Parathyroid adenoma (tissue), 2 donors: ENCODE data around the gene PRELP.

ENCODE experiments used
- H2AFZ ChIP-seq: fragments of 300-600 bp; sonication (generic); one replicate; pipeline ENCODE4 v1.7.0; 2017; ENCODE audit warnings: antibody characterized with exemption, mild to moderate bottlenecking
- H3K27ac ChIP-seq: fragments of 300-600 bp; sonication (generic); one replicate; pipeline ENCODE4 v1.7.0; 2017
- H3K27me3 ChIP-seq: fragments of 300-600 bp; sonication (generic); one replicate; pipeline ENCODE4 v1.7.0; 2017; ENCODE audit warnings: low read length; ENCODE audit not compliant: control insufficient read depth, insufficient read depth
- H3K36me3 ChIP-seq: fragments of 300-600 bp; sonication (generic); one replicate; pipeline ENCODE4 v1.7.0; 2017; ENCODE audit warnings: low read length; ENCODE audit not compliant: control insufficient read depth, insufficient read depth
- H3K4me1 ChIP-seq: fragments of 300-600 bp; sonication (generic); one replicate; pipeline ENCODE4 v1.7.0; 2017; ENCODE audit warnings: control low read depth
- H3K4me2 ChIP-seq: fragments of 300-600 bp; sonication (generic); one replicate; pipeline ENCODE4 v1.7.0; 2017; ENCODE audit warnings: low read length
- H3K4me3 ChIP-seq: fragments of 300-600 bp; sonication (generic); one replicate; pipeline ENCODE4 v1.7.0; 2017; ENCODE audit warnings: low read depth, low read length
- H3K79me2 ChIP-seq: fragments of 300-600 bp; sonication (generic); one replicate; pipeline ENCODE4 v1.7.0; 2017; ENCODE audit warnings: control low read depth
- H3K9ac ChIP-seq: fragments of 300-600 bp; sonication (generic); one replicate; pipeline ENCODE4 v1.7.0; 2017; ENCODE audit warnings: mild to moderate bottlenecking
- H3K9me3 ChIP-seq: fragments of 300-600 bp; sonication (generic); one replicate; pipeline ENCODE4 v1.7.0; 2017; ENCODE audit warnings: low read length; ENCODE audit not compliant: control insufficient read depth
- TF ChIP-seq, protein P1 (sequence below): fragments of 300-600 bp; sonication (generic); IDR thresholded peaks from one replicate; pipeline ENCODE4 v1.7.0; 2017; ENCODE audit warnings: antibody characterized with exemption, mild to moderate bottlenecking
- donor health status: primary hyperparathyroidism.

The PRELP gene

GRCh38 chr1:203508463-203509073, 33.0 kb downstream of the PRELP start:
- no peak overlapping the region for H3K27ac ChIP-seq
- H3K4me2 ChIP-seq, result no peak overlapping the region
- no peak overlapping the region for H2AFZ ChIP-seq
- no peak overlapping the region for H3K9ac ChIP-seq
- no peaks in the 10 kb centered on the region for H3K79me2 ChIP-seq
- H3K4me3 ChIP-seq, result no peak overlapping the region
- H3K9me3 ChIP-seq, result no peaks in the 10 kb centered on the region
- H3K4me1 ChIP-seq, result no peaks in the 10 kb centered on the region
- TF ChIP-seq, protein P1, sequence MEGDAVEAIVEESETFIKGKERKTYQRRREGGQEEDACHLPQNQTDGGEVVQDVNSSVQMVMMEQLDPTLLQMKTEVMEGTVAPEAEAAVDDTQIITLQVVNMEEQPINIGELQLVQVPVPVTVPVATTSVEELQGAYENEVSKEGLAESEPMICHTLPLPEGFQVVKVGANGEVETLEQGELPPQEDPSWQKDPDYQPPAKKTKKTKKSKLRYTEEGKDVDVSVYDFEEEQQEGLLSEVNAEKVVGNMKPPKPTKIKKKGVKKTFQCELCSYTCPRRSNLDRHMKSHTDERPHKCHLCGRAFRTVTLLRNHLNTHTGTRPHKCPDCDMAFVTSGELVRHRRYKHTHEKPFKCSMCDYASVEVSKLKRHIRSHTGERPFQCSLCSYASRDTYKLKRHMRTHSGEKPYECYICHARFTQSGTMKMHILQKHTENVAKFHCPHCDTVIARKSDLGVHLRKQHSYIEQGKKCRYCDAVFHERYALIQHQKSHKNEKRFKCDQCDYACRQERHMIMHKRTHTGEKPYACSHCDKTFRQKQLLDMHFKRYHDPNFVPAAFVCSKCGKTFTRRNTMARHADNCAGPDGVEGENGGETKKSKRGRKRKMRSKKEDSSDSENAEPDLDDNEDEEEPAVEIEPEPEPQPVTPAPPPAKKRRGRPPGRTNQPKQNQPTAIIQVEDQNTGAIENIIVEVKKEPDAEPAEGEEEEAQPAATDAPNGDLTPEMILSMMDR, result no peak
- no peaks in the 10 kb centered on the region for H3K27me3 ChIP-seq
- H3K36me3 ChIP-seq, result no peaks in the 10 kb centered on the region

DNA sequence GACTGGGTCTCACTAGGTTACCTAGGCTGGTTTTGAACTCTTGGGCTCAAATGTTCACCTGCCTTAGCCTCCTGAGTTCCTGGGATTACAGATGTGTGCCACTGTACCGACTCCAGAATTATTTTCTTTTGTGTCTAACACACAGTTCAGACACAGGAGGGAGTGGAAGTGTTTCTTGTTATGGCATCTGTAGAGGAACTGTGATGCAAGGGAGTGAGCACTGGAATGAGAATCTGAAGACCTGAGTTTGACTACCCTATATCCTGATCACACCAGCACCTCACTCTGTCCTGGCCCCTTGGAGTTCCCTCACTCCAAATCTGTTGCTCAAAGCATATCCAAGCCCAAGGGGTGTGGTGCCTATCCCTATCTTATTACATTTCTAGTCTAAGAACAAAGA, 33.5 kb downstream of the PRELP start:
- H3K27ac ChIP-seq, result no peak overlapping the region
- H3K27me3 ChIP-seq, result no peaks in the 10 kb centered on the region
- no peaks in the 10 kb centered on the region for H3K9me3 ChIP-seq
- H2AFZ ChIP-seq, result no peak overlapping the region
- H3K36me3 ChIP-seq, result no peaks in the 10 kb centered on the region
- H3K9ac ChIP-seq, result no peak overlapping the region
- H3K4me1 ChIP-seq, result no peaks in the 10 kb centered on the region
- TF ChIP-seq, protein P1, result no peak
- H3K4me2 ChIP-seq, result no peak overlapping the region
- H3K4me3 ChIP-seq, result no peak overlapping the region
- no peaks in the 10 kb centered on the region for H3K79me2 ChIP-seq

GRCh38 chr1:203511513-203511912, 35.9 kb downstream of the PRELP start:
- no peak overlapping the region for H3K9ac ChIP-seq
- H3K4me1 ChIP-seq, result no peaks in the 10 kb centered on the region
- TF ChIP-seq, protein P1, result no peak

DNA sequence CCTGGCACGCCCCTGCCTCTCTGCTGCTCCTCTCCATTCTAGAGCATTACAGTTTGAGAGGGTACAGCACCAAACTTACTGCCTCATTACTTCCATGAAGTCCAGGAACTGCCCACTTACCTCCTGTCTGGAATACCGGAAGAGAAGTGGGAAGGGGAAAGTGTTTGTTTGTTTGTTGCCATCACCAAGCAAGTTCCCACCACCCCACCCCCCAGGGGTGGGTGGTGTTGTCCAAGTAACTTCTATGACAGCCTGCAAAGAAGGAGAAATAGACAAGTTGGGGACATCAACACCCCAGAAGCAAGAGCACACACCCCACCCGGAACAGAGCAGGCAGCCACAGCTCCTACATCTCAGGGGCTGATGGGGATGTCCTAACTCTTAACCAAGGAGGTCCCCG, 36.3 kb downstream of the PRELP start:
- H3K9me3 ChIP-seq, result no peaks in the 10 kb centered on the region
- no peaks in the 10 kb centered on the region for H3K27me3 ChIP-seq
- no peaks in the 10 kb centered on the region for H3K4me1 ChIP-seq
- no peak overlapping the region for H3K4me2 ChIP-seq
- H2AFZ ChIP-seq, result no peak overlapping the region
- no peak overlapping the region for H3K27ac ChIP-seq
- no peak overlapping the region for H3K9ac ChIP-seq
- no peaks in the 10 kb centered on the region for H3K79me2 ChIP-seq
- TF ChIP-seq, protein P1, result no peak
- H3K4me3 ChIP-seq, result no peak overlapping the region
- no peaks in the 10 kb centered on the region for H3K36me3 ChIP-seq

More at GRCh38 chr1:203511513-203511912, 35.9 kb downstream of the PRELP start:
- Histone ChIP-seq H3K9me3 (no peaks in the 10 kb centered on the region), H3K79me2 (no peaks in the 10 kb centered on the region), H3K36me3 (no peaks in the 10 kb centered on the region), H3K27ac (no peak overlapping the region), H2AFZ (no peak overlapping the region), H3K27me3 (no peaks in the 10 kb centered on the region), H3K4me3 (no peak overlapping the region), H3K4me2 (no peak overlapping the region)

- no peak overlapping the region for H3K27ac ChIP-seq
- no peaks in the 10 kb centered on the region for H3K4me1 ChIP-seq
- no peaks in the 10 kb centered on the region for H3K27me3 ChIP-seq
- no peaks in the 10 kb centered on the region for H3K36me3 ChIP-seq
- H2AFZ ChIP-seq, result no peak overlapping the region
- no peak overlapping the region for H3K9ac ChIP-seq
- H3K4me3 ChIP-seq, result no peak overlapping the region
- H3K79me2 ChIP-seq, result no peaks in the 10 kb centered on the region
- no peak overlapping the region for H3K4me2 ChIP-seq
- no peaks in the 10 kb centered on the region for H3K9me3 ChIP-seq
- TF ChIP-seq, protein P1, result no peak
Measured at GRCh38 chr1:203512517-203512847, 36.9 kb downstream of the PRELP start.
